Fibroblast of skin of back (primary cell): ENCODE measurements around the gene CD48.
A peak's percentile ranks its signal among the peaks of the same experiment; 100 is the strongest.
"Not testable (repeated sequence)": the region's sequence is repeated elsewhere in the genome, so short reads cannot be mapped to it uniquely, and the experiment has no call there.

ENCODE experiments used
- DNase-seq: peaks from one replicate; pipeline ENCODE4 v3.0.0-alpha.2; 2013

Gene CD48

DNA sequence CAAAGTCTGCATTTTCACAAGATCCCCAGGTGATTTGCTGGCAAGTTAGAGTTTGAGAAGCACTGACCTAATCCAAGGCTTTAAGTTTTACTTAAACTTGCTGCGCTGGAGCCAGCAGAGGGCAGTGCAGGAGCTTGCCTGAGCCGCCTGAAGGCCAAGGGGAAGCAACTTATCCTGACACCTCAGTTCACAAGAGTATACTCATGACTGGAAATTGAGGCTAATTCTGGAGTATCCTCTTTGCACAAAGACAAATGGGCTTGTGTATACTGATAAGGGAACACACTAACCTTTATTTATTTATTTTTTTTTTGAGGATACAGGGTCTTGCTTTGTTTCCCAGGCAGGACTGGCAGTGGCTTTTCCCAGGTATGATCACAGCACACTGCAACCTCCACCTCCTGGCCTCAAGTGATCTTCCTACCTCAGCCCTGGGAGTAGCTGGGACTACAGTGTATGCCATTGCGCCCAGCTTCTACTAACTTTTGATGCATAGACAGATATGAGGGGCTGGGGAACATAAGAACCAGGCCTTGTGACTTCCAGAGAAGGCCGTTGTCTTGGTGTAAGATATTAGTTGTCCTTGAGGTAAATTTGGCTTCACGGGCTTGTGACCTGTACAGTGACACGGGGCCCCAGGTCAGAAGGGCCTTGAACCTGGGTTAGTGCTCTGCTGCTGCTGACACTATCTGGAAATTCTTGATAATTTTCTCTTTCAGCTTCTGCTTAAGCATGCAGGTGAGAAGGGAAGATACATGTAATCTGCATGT lies 35.8 kb downstream of the CD48 start:
- DNase-seq, result peak; percentile 46

- no peak for DNase-seq
Observed at GRCh38 chr1:160674415-160674814, 37.2 kb downstream of the CD48 start.

DNA sequence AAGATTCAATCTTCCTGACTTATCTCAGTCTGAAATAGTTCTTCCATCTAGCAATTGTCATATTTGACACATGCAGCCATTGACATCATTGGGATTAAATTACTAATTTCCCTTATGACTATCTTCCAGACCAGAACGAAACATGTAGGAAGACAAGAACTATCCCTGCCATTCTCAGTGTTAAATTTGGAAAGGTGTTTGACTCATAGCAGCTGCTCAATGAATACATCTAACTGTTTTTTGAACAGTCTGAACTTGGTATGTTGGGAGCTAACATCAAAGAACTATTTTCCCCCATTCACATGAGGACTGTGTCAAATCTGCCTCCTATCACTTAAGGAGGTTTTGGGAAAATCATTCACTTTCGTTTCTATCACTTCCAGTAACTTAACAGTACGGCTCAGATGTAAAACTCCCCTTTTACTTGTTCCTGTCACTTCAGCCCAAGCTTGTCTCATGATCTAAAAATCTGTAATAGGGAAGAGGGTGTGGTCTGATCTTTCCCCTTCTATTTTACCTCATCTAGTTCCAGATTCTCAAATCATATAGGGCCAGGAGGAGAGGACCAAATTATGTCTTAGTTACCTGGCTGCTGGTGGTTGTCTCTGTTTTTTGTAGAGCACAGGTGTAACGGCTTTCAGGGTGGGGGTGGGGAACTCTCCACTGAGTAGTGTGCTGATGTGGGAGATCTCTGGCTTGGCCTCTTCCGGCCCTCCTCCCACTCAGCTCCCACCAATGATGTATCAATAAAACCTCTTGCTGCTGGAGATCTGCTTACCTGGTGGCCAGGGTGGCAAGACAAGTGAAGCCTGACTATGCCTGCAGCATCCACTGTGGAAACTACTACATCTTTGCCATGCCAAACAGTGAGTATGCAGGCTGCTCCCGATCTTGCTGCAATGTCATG lies 38.6 kb downstream of the CD48 start:
- no peak for DNase-seq

GRCh38 chr1:160671603-160672517 lies 39.8 kb downstream of the CD48 start:
- DNase-seq, result no peak

- DNase-seq, result no peak
Observed at GRCh38 chr1:160670701-160671100, 40.9 kb downstream of the CD48 start.

- DNase-seq, result no peak
Observed at GRCh38 chr1:160669802-160670201, 41.8 kb downstream of the CD48 start.

DNA sequence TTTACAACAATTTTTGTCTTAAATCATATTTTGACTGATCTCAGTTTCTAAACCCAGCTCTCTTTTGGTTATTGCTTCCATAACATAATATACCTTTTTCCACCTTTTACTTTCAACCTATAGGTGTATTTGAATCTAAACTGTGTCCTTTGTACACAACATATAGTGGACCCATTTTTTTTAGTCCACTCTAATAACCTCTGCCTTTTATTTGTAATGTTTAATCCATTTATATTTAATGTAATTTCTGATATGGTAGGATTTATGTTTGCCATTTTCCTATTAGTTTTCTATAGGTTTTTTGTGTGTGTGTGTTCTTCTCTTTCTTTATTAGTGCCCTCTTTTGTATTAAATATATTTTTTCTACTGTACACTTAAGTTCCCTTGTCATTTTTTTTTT lies 42.3 kb downstream of the CD48 start:
- no peak for DNase-seq

DNA sequence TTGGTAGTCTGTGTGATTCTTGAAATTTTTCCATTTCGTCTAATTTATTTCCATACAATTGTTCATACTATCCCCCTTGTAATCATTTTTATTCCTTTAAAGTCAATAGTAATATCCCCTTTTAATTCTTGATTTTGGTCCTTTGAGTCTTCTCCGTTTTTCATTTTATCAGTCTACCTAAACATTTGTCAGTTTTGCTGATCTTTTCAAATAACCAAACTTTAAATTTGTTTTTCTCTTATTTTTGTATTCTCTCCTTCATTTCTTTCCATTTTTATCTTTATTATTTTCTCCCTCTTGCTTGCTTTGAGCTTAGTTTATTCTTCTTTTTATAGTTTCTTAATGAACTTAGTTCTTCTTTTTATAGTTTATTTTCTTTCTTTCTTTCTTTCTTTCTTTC lies 43.7 kb downstream of the CD48 start:
- no peak for DNase-seq

DNA sequence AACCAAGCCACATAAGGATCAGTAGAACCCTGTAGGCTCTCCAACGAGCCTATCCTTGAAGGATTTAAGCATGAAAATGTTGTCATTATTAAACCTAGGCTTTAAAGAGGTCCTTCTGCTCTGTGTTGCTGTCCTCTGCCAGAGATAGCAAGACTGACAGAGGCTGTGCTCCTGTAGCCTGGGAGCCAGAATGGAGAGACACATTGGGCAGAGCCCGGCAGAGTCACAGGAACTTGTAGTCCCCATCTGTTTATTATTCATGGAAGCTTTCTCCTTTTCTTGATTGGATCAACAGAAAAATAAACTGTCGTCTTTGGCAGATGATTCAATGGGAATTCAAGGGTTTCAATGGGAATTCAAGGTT lies 45.6 kb downstream of the CD48 start:
- no peak for DNase-seq

DNA sequence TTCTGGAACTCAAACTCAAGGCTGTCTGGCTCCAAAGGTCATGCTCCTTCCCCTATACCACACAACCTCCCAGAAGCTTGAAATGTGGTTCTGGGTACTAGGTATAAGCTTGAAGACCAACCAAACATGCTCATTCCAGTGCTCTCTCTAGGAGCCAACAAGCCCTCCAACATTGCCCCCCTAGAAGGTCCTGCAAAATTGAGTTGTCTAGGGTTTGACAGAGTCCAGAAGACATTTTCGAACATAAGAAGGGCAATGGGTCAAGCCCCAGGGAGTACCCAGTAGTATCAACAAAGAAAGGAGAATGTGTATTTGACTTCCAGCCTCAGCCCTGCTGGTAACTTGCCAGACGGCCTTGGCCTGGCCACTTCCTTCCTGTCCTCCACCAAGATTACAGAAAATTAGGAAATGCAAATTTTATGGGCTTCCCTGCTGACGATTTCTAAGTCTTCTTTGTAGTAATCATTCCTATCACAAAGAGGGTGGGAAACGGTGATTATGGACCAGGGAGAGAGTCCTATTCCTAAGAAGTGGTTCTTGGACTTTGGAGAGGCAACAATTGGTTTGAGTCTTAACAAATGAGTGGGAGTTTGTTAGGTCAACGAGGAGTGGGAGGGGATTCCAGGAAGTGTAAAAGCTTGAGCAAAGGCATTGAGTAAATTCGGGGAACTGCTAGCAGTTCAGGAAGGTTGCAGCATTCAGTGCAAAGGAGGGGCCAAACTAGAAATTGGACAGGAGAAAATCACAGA lies 46.1 kb downstream of the CD48 start:
- no peak for DNase-seq

- DNase-seq, result no peak
Observed at GRCh38 chr1:160664573-160665051, 47.0 kb downstream of the CD48 start.

GRCh38 chr1:160662910-160663309 lies 48.7 kb downstream of the CD48 start:
- DNase-seq, result no peak

DNA sequence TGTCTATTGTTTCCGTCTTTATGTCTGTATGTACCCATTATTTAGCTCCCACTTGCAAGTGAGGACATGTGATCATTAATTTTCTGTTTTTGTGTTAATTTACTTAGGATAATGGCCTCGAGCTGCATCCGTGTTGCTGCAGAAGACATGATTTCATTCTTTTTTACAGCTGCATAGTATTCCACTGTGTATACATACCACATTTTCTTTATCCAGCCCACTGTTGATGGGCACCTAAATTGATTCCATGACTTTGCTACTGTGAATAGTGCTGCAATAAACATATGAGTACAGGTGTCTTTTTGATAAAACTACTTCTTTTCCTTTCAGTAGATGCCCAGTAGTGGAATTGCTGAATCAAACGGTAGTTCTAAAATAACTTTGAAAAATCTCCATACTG lies 52.1 kb downstream of the CD48 start:
- no peak for DNase-seq

GRCh38 chr1:160658814-160659193 lies 52.8 kb downstream of the CD48 start:
- no peak for DNase-seq

DNA sequence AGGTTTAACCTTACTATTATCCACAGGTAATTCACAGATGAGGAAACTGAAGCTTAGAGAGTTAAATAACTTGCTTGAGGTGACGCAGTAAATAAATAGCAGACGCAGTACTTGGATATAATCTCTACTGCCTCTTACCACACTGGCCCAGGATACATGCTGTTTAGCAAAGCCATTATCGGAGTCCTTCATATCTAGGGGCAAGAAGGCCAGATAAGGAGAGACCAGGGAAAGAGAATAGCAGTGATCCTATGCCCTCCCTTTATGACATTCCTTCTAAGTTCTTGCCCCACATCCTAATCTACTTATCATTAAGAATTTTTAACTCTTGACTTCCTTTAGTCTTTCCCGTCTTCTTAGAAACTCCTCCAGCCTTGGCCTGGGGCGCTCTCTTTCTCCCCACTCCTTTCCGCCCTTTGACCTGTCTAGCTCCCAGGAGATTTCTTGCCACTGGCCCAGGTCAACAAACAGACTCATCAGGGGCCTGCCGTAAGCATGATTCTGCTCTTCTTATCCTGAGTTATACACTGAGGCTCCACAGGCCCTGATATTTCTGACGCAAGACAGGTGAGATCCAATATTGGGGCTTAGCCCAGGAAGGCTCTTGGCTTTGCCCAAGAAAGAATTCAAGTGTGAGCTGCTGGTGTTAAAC lies 53.3 kb downstream of the CD48 start:
- no peak for DNase-seq

DNA sequence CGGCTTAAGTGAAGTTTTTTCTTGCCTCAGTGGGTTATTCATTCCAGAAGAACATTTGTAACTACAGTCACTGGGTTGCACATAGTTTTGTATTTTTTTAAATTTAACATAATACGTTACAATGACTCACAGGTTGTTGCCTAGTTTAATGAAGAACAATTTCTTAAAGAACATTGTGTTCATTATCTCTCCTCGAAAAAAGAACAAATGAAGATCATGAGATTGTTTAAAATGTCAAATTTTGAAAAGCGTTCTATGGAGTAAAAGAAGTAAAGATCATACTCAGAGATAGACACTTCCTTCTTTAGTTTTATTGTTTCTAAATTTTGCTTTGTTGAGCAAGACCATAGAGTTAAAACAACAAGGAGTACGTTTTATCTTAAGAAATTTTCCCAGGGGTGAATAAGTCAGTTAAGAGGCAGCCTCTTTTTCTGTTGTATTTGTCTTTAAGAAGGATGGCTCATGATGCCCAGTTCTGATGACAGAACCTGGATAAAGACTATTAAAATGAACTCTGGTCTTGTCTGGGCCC lies 54.3 kb downstream of the CD48 start:
- no peak for DNase-seq

DNA sequence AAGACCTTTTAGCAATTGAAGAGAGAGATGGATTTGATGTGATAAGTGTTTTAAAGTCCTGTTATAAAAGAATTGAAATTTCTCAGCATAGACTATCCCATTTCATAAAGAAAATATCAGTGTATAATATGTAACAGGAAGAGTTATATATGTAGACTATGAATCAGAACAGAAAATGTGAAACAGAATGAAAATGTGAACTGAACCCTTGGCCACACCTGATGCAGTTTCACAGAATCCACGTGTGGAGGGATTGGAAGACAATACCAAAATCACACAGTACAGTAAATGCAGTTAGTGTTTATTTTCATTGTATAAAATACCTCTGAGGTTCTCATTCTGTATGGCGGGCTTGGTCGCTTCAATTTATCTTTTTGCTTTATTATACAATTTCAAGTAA lies 54.9 kb downstream of the CD48 start:
- no peak for DNase-seq

DNA sequence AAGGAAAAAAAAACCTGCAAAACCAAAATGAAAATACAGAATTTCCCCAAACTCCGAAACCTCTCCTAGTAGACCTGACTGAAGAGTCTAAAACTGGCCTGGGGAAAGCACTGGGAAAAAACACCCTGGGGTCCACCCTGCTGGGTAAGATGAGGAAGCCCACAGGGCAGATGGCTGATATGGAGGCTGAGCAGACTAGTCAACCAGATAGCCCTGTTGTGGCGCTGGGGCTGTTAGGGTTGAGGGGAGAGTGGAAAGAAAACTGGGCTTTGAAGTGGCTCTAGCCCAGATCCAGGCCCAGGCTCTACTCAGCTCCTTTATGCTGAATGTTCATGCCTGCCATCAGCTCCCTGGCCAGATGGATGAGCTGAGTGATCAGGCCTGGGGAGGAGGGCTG lies 58.0 kb downstream of the CD48 start:
- no peak for DNase-seq

GRCh38 chr1:160652924-160653619 lies 58.5 kb downstream of the CD48 start:
- no peak for DNase-seq

DNA sequence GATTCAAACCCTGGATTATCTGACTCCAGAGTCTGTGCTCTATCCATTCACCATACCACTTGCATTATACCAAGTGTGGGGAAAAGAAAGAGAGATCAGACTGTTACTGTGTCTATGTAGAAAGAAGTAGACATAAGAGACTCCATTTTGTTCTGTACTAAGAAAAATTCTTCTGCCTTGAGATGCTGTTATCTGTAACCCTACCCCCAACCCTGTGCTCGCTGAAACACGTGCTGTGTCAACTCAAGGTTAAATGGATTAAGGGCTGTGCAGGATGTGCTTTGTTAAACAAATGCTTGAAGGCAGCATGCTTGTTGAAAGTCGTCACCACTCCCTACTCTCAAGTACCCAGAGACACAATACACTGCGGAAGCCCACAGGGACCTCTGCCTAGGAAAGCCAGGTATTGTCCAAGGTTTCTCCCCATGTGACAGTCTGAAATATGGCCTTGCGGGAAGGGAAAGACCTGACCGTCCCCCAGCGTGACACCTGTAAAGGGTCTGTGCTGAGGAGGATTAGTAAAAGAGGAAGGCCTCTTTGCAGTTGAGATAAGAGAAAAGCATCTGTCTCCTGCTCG lies 59.5 kb downstream of the CD48 start:
- DNase-seq, result not testable (repeated sequence)
